Measurements from ENCODE around the gene XIRP1. TPM values are rescaled to one million over a fixed set of nuclear protein-coding genes. Genes with fewer than 3 reads are reported as not detected.

XIRP1 gene
- total RNA-seq, 2 experiments from 2014 or later = not detected

DNA sequence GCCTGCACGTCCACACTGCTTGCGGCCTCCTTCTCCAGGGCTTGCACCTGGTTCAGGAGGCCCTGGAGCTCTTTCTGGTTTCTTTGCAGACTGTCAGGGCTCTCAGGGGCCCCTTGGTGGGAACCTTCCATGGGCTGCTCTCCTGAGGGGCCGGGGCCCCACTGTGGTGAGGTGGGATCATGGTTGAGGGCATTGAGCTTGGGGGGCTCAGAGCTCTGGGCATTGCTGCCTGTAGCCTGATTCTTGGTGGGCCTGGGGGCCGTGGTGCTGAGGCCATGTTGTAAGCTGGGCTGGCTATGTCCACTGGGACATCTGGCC, 7.5 kb downstream of the XIRP1 start:
- Histone ChIP-seq H3K4me2 (ENCODE audit: low read length) (no peak overlapping the region), H3K9me3 (ENCODE audit: low read length) (no peaks in the 10 kb centered on the region), H3K4me1 (ENCODE audit: insufficient read depth, low read length, poor library complexity, severe bottlenecking) (peaks cover 23% of the 10 kb centered on the region), H2AFZ (ENCODE audit: low read length) (no peak overlapping the region), H3K27ac (ENCODE audit: low read depth, low read length, poor library complexity, severe bottlenecking) (no peak overlapping the region), H3K36me3 (ENCODE audit: insufficient read depth, low read length) (no peaks in the 10 kb centered on the region), H3K9me2 (ENCODE audit: insufficient read depth, low read length) (no peaks in the 10 kb centered on the region), H3K79me2 (ENCODE audit: insufficient read depth, low read depth, low read length) (no peaks in the 10 kb centered on the region), H4K20me1 (ENCODE audit: insufficient read depth, low read length) (no peaks in the 10 kb centered on the region), H3K4me3 (ENCODE audit: low read depth, low read length, poor library complexity, severe bottlenecking) (no peak overlapping the region)
- no TSS peak for BruUV-seq (replicated peaks)
- ChIA-PET CTCF (ENCODE audit: unreplicated experiment) (interaction anchor here (0.7 to 2.4 kb wide), 3 partner anchors 103 to 107 kb away, joined by 3 to 10 read pairs (median 5); no protein-coding TSS in a partner anchor), POLR2A (interaction anchor here (0.5 to 1.8 kb wide), 4 partner anchors 12 to 103 kb away, joined by 3 to 8 read pairs (median 4); no protein-coding TSS in a partner anchor)
- intact Hi-C loops (cut with micrococcal nuclease; ENCODE audit: unreplicated experiment) = loop anchor here (5.0 kb wide), 1 partner anchor 98 kb away; no protein-coding TSS in a partner anchor
- no peak for DNase-seq (ENCODE audit: low spot score)
- TF ChIP-seq EZH2phosphoT487 (IDR thresholded peaks at IDR 0.05; ENCODE audit: borderline replicate concordance, low read depth, low read length) = no peak
- TF ChIP-seq, protein P1, sequence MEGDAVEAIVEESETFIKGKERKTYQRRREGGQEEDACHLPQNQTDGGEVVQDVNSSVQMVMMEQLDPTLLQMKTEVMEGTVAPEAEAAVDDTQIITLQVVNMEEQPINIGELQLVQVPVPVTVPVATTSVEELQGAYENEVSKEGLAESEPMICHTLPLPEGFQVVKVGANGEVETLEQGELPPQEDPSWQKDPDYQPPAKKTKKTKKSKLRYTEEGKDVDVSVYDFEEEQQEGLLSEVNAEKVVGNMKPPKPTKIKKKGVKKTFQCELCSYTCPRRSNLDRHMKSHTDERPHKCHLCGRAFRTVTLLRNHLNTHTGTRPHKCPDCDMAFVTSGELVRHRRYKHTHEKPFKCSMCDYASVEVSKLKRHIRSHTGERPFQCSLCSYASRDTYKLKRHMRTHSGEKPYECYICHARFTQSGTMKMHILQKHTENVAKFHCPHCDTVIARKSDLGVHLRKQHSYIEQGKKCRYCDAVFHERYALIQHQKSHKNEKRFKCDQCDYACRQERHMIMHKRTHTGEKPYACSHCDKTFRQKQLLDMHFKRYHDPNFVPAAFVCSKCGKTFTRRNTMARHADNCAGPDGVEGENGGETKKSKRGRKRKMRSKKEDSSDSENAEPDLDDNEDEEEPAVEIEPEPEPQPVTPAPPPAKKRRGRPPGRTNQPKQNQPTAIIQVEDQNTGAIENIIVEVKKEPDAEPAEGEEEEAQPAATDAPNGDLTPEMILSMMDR (conservative IDR thresholded peaks at IDR 0.05; ENCODE audit: low read length) = no peak

- Histone ChIP-seq H3K4me2 (ENCODE audit: low read length) (no peak overlapping the region), H4K20me1 (ENCODE audit: insufficient read depth, low read length) (no peaks in the 10 kb centered on the region), H3K9me2 (ENCODE audit: insufficient read depth, low read length) (no peaks in the 10 kb centered on the region), H3K9me3 (ENCODE audit: low read length) (no peaks in the 10 kb centered on the region), H3K4me1 (ENCODE audit: insufficient read depth, low read length, poor library complexity, severe bottlenecking) (peaks cover 22% of the 10 kb centered on the region), H3K27ac (ENCODE audit: low read depth, low read length, poor library complexity, severe bottlenecking) (no peak overlapping the region), H3K4me3 (ENCODE audit: low read depth, low read length, poor library complexity, severe bottlenecking) (no peak overlapping the region), H3K36me3 (ENCODE audit: insufficient read depth, low read length) (no peaks in the 10 kb centered on the region), H3K79me2 (ENCODE audit: insufficient read depth, low read depth, low read length) (no peaks in the 10 kb centered on the region), H2AFZ (ENCODE audit: low read length) (no peak overlapping the region)
- BruUV-seq (replicated peaks) = no TSS peak
- POLR2A ChIA-PET = interaction anchor here (0.9 to 1.8 kb wide), 5 partner anchors 11 to 104 kb away, joined by 3 to 8 read pairs (median 4); no protein-coding TSS in a partner anchor
- intact Hi-C loops (cut with micrococcal nuclease; ENCODE audit: unreplicated experiment) = loop anchor here (5.0 kb wide), 1 partner anchor 97 kb away; no protein-coding TSS in a partner anchor
- TF ChIP-seq EZH2phosphoT487 (IDR thresholded peaks at IDR 0.05; ENCODE audit: borderline replicate concordance, low read depth, low read length) = no peak
- TF ChIP-seq, protein P1 (conservative IDR thresholded peaks at IDR 0.05; ENCODE audit: low read length) = no peak
- no peak for DNase-seq (ENCODE audit: low spot score)
- CTCF ChIA-PET (ENCODE audit: unreplicated experiment) = interaction anchor here (0.7 to 1.6 kb wide), 2 partner anchors 104 to 108 kb away, joined by 3 to 5 read pairs; no protein-coding TSS in a partner anchor
Observed at GRCh38 chr3:39184081-39184967, 8.1 kb downstream of the XIRP1 start.
